HUES6 (cell line): Measurements from ENCODE around the gene U2AF2.

Source experiments
- H3K27ac ChIP-seq: 2 replicates; pipeline ENCODE4 v1.7.0; 2013; ENCODE audit warnings: low read depth, mild to moderate bottlenecking, low read length, inconsistent platforms
- H3K27me3 ChIP-seq: 2 replicates; pipeline ENCODE4 v1.6.1; 2013; ENCODE audit warnings: low read length; ENCODE audit not compliant: control insufficient read depth, insufficient read depth
- H3K36me3 ChIP-seq: 2 replicates; pipeline ENCODE4 v1.6.1; 2013; ENCODE audit warnings: low read length; ENCODE audit not compliant: control insufficient read depth, insufficient read depth
- H3K4me1 ChIP-seq: 2 replicates; pipeline ENCODE4 v1.6.1; 2013; ENCODE audit warnings: low read length; ENCODE audit not compliant: control insufficient read depth, insufficient read depth
- H3K4me3 ChIP-seq: 2 replicates; pipeline ENCODE4 v1.5.1; 2013; ENCODE audit warnings: low read depth, low read length
- H3K9ac ChIP-seq: one replicate; pipeline ENCODE4 v1.6.1; 2013; ENCODE audit warnings: mild to moderate bottlenecking, low read length
- H3K9me3 ChIP-seq: 2 replicates; pipeline ENCODE4 v1.6.1; 2013; ENCODE audit warnings: low read depth, low read length; ENCODE audit not compliant: control insufficient read depth, insufficient read depth

The U2AF2 gene

GRCh38 chr19:55695511-55696290 lies 40.9 kb downstream of the U2AF2 start:
- Histone ChIP-seq H3K4me1 (no peaks in the 10 kb centered on the region), H3K9ac (no peak overlapping the region), H3K4me3 (no peak overlapping the region), H3K9me3 (no peaks in the 10 kb centered on the region; the same call in 1 of the 2 replicates), H3K36me3 (peaks cover 81% of the 10 kb centered on the region), H3K27ac (no peak overlapping the region), H3K27me3 (no peaks in the 10 kb centered on the region)

- H3K4me3 ChIP-seq: no peak overlapping the region
- no peak overlapping the region for H3K27ac ChIP-seq
- H3K36me3 ChIP-seq: peaks cover 74% of the 10 kb centered on the region
- no peaks in the 10 kb centered on the region; the same call in 1 of the 2 replicates for H3K9me3 ChIP-seq
- no peaks in the 10 kb centered on the region for H3K27me3 ChIP-seq
- H3K4me1 ChIP-seq: no peaks in the 10 kb centered on the region
- no peak overlapping the region for H3K9ac ChIP-seq
Observed at GRCh38 chr19:55696301-55697068, 41.6 kb downstream of the U2AF2 start.

DNA sequence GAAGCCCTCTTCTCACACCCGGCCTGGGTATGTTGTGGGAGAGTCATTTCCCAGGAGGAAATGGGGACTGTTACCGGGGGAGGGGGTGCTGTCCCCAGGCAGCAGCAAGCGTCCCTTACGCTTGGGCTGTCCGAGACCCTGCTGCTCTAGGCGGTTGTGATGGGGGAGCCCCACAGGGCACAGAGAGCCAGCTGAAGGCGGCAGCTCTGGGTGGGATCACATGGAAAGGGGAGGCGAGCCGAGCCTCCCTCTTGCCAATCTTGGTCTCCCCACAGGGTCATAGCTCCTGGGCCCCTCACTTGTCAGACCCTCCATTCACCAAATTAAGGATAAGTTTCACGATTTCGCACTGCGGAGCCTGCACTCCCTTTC lies 42.2 kb downstream of the U2AF2 start:
- Histone ChIP-seq H3K36me3 (peaks cover 72% of the 10 kb centered on the region), H3K27me3 (no peaks in the 10 kb centered on the region), H3K27ac (no peak overlapping the region), H3K9ac (no peak overlapping the region), H3K4me1 (no peaks in the 10 kb centered on the region), H3K4me3 (no peak overlapping the region), H3K9me3 (no peaks in the 10 kb centered on the region; the same call in 1 of the 2 replicates)

DNA sequence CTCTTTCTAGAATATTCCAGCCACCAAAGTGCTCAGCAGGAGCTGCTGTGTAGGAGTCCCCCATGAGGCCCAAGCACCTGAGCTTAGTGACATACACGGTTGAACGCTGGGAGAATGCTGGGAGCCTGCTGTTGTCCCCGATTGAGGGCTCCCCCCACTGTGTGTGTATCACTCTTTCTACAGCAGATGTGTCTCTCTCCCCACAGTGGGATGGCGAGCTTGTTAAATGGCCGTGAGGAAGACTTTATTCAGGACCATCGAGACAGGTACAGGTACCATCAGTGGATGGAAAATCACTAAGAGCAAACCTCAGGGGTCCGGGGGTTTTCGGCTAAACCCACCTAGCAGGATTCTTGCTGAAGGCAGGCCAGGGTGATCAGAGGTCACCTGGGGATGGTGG lies 42.9 kb downstream of the U2AF2 start:
- no peak overlapping the region for H3K4me3 ChIP-seq
- no peak overlapping the region for H3K27ac ChIP-seq
- H3K27me3 ChIP-seq: no peaks in the 10 kb centered on the region
- H3K4me1 ChIP-seq: no peaks in the 10 kb centered on the region
- no peaks in the 10 kb centered on the region; the same call in 1 of the 2 replicates for H3K9me3 ChIP-seq
- no peak overlapping the region for H3K9ac ChIP-seq
- H3K36me3 ChIP-seq: peaks cover 68% of the 10 kb centered on the region

DNA sequence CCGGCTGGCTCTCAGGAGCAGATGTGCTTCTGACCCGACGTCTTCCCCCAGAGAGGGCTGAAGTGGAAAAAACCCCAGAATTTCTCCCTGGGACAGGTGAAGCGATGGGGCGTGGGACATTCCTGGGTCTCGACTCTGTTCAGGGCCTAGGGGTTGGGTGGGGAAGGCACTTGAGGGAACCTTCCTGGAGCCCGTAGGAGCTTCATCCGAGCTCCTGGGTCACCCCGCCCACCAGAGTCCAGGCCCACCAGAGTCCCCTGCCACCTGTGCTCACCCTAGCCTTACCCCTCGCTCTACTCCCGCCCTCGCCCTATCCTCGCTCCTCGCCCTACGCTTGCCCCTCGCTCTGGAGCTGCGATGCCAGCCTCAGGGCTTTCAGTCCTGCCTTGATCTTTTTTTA lies 43.4 kb downstream of the U2AF2 start:
- H3K9me3 ChIP-seq: no peaks in the 10 kb centered on the region; the same call in 1 of the 2 replicates
- no peak overlapping the region for H3K9ac ChIP-seq
- H3K36me3 ChIP-seq: peaks cover 62% of the 10 kb centered on the region
- no peaks in the 10 kb centered on the region for H3K27me3 ChIP-seq
- no peak overlapping the region for H3K4me3 ChIP-seq
- H3K27ac ChIP-seq: no peak overlapping the region
- no peaks in the 10 kb centered on the region for H3K4me1 ChIP-seq

- Histone ChIP-seq H3K9ac (no peak overlapping the region), H3K36me3 (peaks cover 53% of the 10 kb centered on the region), H3K27ac (no peak overlapping the region)
Observed at GRCh38 chr19:55699221-55699620, 44.4 kb downstream of the U2AF2 start.

GRCh38 chr19:55700813-55701212 lies 46.0 kb downstream of the U2AF2 start:
- peaks cover 5% of the 10 kb centered on the region; the same call in 1 of the 2 replicates for H3K9me3 ChIP-seq
- no peaks in the 10 kb centered on the region for H3K27me3 ChIP-seq
- H3K4me1 ChIP-seq: no peaks in the 10 kb centered on the region
- no peak overlapping the region for H3K4me3 ChIP-seq
- H3K9ac ChIP-seq: no peak overlapping the region
- H3K36me3 ChIP-seq: peaks cover 46% of the 10 kb centered on the region
- no peak overlapping the region for H3K27ac ChIP-seq

More at GRCh38 chr19:55699221-55699620, 44.4 kb downstream of the U2AF2 start:
- no peaks in the 10 kb centered on the region; the same call in 1 of the 2 replicates for H3K9me3 ChIP-seq
- H3K27me3 ChIP-seq: no peaks in the 10 kb centered on the region
- H3K4me3 ChIP-seq: no peak overlapping the region
- H3K4me1 ChIP-seq: no peaks in the 10 kb centered on the region

DNA sequence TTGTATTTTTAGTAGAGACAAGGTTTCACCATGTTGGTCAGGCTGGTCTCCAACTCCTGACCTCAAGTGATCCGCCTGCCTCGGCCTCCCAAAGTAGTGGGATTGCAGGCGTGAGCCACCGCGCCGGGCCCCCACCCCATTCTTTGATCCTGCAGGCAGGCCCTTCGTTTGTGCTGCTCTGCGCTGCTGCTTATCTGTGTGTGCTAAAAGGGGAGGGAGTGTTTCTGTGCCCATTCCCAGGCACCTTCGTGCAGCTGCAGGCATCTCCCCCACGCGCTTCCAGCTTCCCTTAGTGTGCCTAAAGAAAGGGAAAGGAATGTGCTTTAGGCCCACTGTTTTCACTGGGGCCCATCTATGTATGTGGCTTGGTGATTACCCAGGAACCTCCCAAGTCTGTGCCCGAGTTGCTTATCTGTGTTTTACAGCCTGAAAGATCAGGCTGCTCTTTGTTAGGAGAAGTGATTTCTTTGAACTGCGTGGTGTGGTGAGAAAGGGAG lies 47.3 kb downstream of the U2AF2 start:
- no peak overlapping the region for H3K9ac ChIP-seq
- H3K36me3 ChIP-seq: peaks cover 32% of the 10 kb centered on the region
- no peak overlapping the region for H3K4me3 ChIP-seq
- H3K9me3 ChIP-seq: peaks cover 5% of the 10 kb centered on the region; the same call in 1 of the 2 replicates
- no peak overlapping the region for H3K27ac ChIP-seq
- H3K27me3 ChIP-seq: no peaks in the 10 kb centered on the region
- H3K4me1 ChIP-seq: no peaks in the 10 kb centered on the region

DNA sequence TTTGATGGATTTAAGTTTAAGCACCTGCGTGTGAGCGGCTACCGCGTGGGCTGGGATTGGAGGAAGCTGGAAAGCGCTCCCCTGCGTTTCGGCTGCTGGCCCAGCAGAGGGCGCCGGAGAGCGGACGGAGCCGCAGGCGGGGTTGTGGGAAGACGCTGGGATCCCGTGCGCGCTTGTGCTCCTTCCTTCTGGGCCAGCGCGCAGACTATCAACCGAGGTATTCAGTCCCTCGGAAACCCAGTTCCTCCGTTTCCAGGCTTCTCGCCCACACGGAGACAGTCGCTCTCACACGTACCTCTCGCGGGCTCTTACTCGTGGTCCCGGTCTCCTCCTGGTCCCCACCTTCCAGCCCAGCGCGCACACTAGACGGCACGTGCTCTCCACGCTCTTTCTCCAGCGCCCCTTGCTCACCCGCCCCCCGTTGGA lies 49.0 kb downstream of the U2AF2 start:
- Histone ChIP-seq H3K4me1 (no peaks in the 10 kb centered on the region), H3K9me3 (peaks cover 15% of the 10 kb centered on the region; the same call in 1 of the 2 replicates), H3K27me3 (peaks cover 5% of the 10 kb centered on the region; the same call in 1 of the 2 replicates), H3K9ac (no peak overlapping the region), H3K27ac (no peak overlapping the region), H3K36me3 (peaks cover 21% of the 10 kb centered on the region), H3K4me3 (no peak overlapping the region)

GRCh38 chr19:55704494-55705245 lies 49.8 kb downstream of the U2AF2 start:
- no peak overlapping the region for H3K4me3 ChIP-seq
- no peaks in the 10 kb centered on the region for H3K4me1 ChIP-seq
- H3K9me3 ChIP-seq: peaks cover 17% of the 10 kb centered on the region; the same call in 1 of the 2 replicates
- peaks cover 5% of the 10 kb centered on the region; the same call in 1 of the 2 replicates for H3K27me3 ChIP-seq
- H3K36me3 ChIP-seq: peaks cover 14% of the 10 kb centered on the region
- no peak overlapping the region for H3K9ac ChIP-seq
- H3K27ac ChIP-seq: no peak overlapping the region
